Stimulated activated CD8-positive, alpha-beta memory T cell treated with anti-CD3 and anti-CD28 coated beads, Interleukin-4, amount 100 ng/mL, for 1 hour (primary cell): ENCODE measurements around the gene VTI1A.

ENCODE experiments used
- DNase-seq, 2 donors: peaks; one replicate each; pipeline ENCODE4 v3.0.0-alpha.2; 2020; ENCODE audit warnings: low read depth in 2 of 2, low spot score in 1 of 2

Gene VTI1A

GRCh38 chr10:112823604-112824003 lies 376.6 kb downstream of the VTI1A start:
- no peak for DNase-seq

- DNase-seq = no peak
Measured at GRCh38 chr10:112826018-112826697, 379.1 kb downstream of the VTI1A start.

- no peak for DNase-seq
Measured at GRCh38 chr10:112827086-112827485, 380.1 kb downstream of the VTI1A start.

- no peak for DNase-seq
Measured at GRCh38 chr10:112827951-112828350, 380.9 kb downstream of the VTI1A start.

- DNase-seq = no peak
Measured at GRCh38 chr10:112831859-112832258, 384.8 kb downstream of the VTI1A start.

GRCh38 chr10:112832361-112832878 lies 385.4 kb downstream of the VTI1A start:
- no peak for DNase-seq

- DNase-seq = no peak
Measured at GRCh38 chr10:112832959-112833358, 385.9 kb downstream of the VTI1A start.

GRCh38 chr10:112834751-112835181 lies 387.8 kb downstream of the VTI1A start:
- DNase-seq = no peak

- no peak for DNase-seq
Measured at GRCh38 chr10:112835217-112835715, 388.3 kb downstream of the VTI1A start.

GRCh38 chr10:112835944-112836451 lies 389.0 kb downstream of the VTI1A start:
- no peak for DNase-seq

- DNase-seq = no peak
Measured at GRCh38 chr10:112838784-112839481, 391.9 kb downstream of the VTI1A start.

- no peak for DNase-seq
Measured at GRCh38 chr10:112839928-112840654, 393.1 kb downstream of the VTI1A start.

- DNase-seq = no peak
Measured at GRCh38 chr10:112841549-112841948, 394.5 kb downstream of the VTI1A start.

GRCh38 chr10:112842832-112843360 lies 395.9 kb downstream of the VTI1A start:
- DNase-seq = no peak

GRCh38 chr10:112843623-112844022 lies 396.6 kb downstream of the VTI1A start:
- DNase-seq = no peak

- DNase-seq = no peak
Measured at GRCh38 chr10:112844681-112845544, 397.9 kb downstream of the VTI1A start.

- no peak for DNase-seq
Measured at GRCh38 chr10:112847778-112848177, 400.8 kb downstream of the VTI1A start.

- no peak for DNase-seq
Measured at GRCh38 chr10:112848228-112848627, 401.2 kb downstream of the VTI1A start.

- DNase-seq = no peak
Measured at GRCh38 chr10:112848868-112849430, 401.9 kb downstream of the VTI1A start.

GRCh38 chr10:112849546-112849945 lies 402.5 kb downstream of the VTI1A start:
- DNase-seq = no peak
